ENCODE results near the gene ATP8A1. TPM values are rescaled to one million over a fixed set of nuclear protein-coding genes. Genes with fewer than 3 reads are reported as not detected.
"Not testable (repeated sequence)": the region's sequence is repeated elsewhere in the genome, so short reads cannot be mapped to it uniquely, and the experiment has no call there.

Gene ATP8A1
- total RNA-seq, 4 donors from 2014 or later, result 6.2 to 10.8 (median 7.1) TPM

GRCh38 chr4:42390622-42391354, 266.1 kb downstream of the ATP8A1 start:
- Histone ChIP-seq H3K4me3 (no peak overlapping the region), H3K9me3 (no peaks in the 10 kb centered on the region), H3K27ac (replicated peaks in 1 of 4) (no peak overlapping the region), H3K27me3 (peaks cover 0 to 7% (median 0%) of the 10 kb centered on the region in 4 donors), H3K4me1 (no peaks in the 10 kb centered on the region), H3K36me3 (no peaks in the 10 kb centered on the region)
- 59% methylated on average over 10 of the region's 10 CpGs for WGBS
- DNase-seq (ENCODE audit: extremely low spot score), result no peak
- intact Hi-C loops (cut with DNase I), result loop anchor here (10.0 kb wide), 1 partner anchor 124 kb away; no protein-coding TSS in a partner anchor
- TF ChIP-seq POLR2A (IDR thresholded peaks at IDR 0.05; ENCODE audit: low read depth) (no peak), POLR2AphosphoS5 (IDR thresholded peaks at IDR 0.05) (no peak), EP300 (IDR thresholded peaks at IDR 0.05) (no peak)
- TF ChIP-seq, protein P1, sequence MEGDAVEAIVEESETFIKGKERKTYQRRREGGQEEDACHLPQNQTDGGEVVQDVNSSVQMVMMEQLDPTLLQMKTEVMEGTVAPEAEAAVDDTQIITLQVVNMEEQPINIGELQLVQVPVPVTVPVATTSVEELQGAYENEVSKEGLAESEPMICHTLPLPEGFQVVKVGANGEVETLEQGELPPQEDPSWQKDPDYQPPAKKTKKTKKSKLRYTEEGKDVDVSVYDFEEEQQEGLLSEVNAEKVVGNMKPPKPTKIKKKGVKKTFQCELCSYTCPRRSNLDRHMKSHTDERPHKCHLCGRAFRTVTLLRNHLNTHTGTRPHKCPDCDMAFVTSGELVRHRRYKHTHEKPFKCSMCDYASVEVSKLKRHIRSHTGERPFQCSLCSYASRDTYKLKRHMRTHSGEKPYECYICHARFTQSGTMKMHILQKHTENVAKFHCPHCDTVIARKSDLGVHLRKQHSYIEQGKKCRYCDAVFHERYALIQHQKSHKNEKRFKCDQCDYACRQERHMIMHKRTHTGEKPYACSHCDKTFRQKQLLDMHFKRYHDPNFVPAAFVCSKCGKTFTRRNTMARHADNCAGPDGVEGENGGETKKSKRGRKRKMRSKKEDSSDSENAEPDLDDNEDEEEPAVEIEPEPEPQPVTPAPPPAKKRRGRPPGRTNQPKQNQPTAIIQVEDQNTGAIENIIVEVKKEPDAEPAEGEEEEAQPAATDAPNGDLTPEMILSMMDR (IDR thresholded peaks at IDR 0.05), result no peak

- H3K4me3 ChIP-seq, result no peak overlapping the region
- no peak for DNase-seq (ENCODE audit: extremely low spot score)
- H3K36me3 ChIP-seq, result no peaks in the 10 kb centered on the region
- H3K27me3 ChIP-seq, result no peaks in the 10 kb centered on the region
- TF ChIP-seq POLR2AphosphoS5 (IDR thresholded peaks at IDR 0.05) (no peak), EP300 (IDR thresholded peaks at IDR 0.05) (no peak), POLR2A (IDR thresholded peaks at IDR 0.05; ENCODE audit: low read depth) (no peak)
- TF ChIP-seq, protein P1 (IDR thresholded peaks at IDR 0.05), result no peak
- H3K27ac ChIP-seq (replicated peaks in 1 of 4), result no peak overlapping the region
- no peaks in the 10 kb centered on the region for H3K9me3 ChIP-seq
- intact Hi-C loops (cut with DNase I), result no loop called here
- no peaks in the 10 kb centered on the region for H3K4me1 ChIP-seq
- WGBS, result 88% methylated on average over 1 of the region's 1 CpG
Measured at GRCh38 chr4:42385516-42385915, 271.4 kb downstream of the ATP8A1 start.

DNA sequence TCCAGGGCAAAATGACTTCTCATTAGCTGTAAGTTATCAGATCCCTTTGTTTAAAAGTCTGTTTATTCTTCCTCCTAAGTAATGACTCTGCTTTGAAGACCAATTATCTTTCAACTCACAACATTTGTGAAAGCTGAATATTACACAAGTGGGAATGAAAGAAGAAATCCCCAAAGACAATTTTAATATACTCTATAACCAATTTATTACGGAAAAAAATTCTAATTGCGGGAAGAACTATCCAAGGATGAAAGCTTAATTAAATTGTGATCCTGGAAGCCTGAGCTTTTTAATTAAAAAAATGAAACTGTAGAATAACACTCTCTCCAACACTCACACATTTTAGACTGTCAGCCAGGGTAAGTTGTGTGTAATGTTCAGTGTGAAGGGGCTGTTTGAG, 275.2 kb downstream of the ATP8A1 start:
- Histone ChIP-seq H3K36me3 (no peaks in the 10 kb centered on the region), H3K4me3 (no peak overlapping the region)

DNA sequence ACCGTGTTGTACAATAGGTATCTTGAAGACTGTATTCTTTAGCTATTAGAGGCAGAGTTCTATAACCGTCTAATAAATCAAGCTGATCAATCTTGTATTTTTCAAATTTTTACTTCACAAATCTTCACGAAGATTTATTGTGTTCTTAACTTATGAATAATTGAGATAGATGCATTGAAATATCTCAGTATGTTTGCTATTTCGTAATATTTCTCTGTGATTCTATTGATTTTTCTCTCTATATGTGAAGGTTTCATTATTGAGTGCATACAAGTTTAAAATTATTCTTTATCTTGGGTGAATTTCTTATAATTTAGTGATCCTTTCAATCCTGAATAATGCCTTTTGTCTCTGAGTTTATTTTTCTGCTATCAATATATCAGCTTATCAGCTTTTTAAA, 279.4 kb downstream of the ATP8A1 start:
- Histone ChIP-seq H3K27me3 (no peaks in the 10 kb centered on the region), H3K4me3 (no peak overlapping the region), H3K4me1 (no peaks in the 10 kb centered on the region), H3K27ac (replicated peaks in 1 of 4) (no peak overlapping the region), H3K9me3 (peaks cover 0 to 5% (median 0%) of the 10 kb centered on the region in 4 donors), H3K36me3 (no peaks in the 10 kb centered on the region)
- WGBS, result 90% methylated on average over 4 of the region's 4 CpGs
- intact Hi-C loops (cut with DNase I), result no loop called here
- TF ChIP-seq, protein P1 (IDR thresholded peaks at IDR 0.05), result no peak
- no peak for TF ChIP-seq EP300 (IDR thresholded peaks at IDR 0.05)
- no peak for TF ChIP-seq POLR2A (IDR thresholded peaks at IDR 0.05; ENCODE audit: low read depth)
- TF ChIP-seq POLR2AphosphoS5 (IDR thresholded peaks at IDR 0.05), result no peak
- no peak for DNase-seq (ENCODE audit: extremely low spot score)

More for the DNA sequence above, 275.2 kb downstream of the ATP8A1 start:
- intact Hi-C loops (cut with DNase I), result no loop called here
- Histone ChIP-seq H3K4me1 (no peaks in the 10 kb centered on the region), H3K27me3 (no peaks in the 10 kb centered on the region), H3K9me3 (peaks cover 0 to 5% (median 0%) of the 10 kb centered on the region in 4 donors), H3K27ac (replicated peaks in 1 of 4) (no peak overlapping the region)
- TF ChIP-seq, protein P1 (IDR thresholded peaks at IDR 0.05), result no peak
- no peak for TF ChIP-seq POLR2AphosphoS5 (IDR thresholded peaks at IDR 0.05)
- TF ChIP-seq POLR2A (IDR thresholded peaks at IDR 0.05; ENCODE audit: low read depth), result no peak
- no peak for TF ChIP-seq EP300 (IDR thresholded peaks at IDR 0.05)
- 93% methylated on average over 2 of the region's 2 CpGs for WGBS
- DNase-seq (ENCODE audit: extremely low spot score), result no peak

DNA sequence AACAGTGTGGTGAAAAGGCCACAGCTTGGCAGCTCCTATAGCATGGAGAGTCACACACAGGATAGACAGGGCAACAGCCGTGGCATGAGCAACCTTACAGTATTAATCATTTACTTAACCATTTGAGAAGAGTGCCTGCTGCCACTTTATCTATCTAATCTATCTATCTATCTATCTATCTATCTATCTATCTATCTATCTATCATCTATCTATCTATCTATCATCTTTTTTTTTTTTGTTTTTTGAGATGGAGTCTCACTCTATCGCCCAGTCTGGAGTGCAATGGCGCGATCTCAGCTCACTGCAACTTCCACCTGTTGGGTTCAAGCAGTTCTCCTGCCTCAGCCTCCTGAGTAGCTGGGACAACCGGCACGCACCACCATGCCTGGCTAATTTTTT, 284.6 kb downstream of the ATP8A1 start:
- intact Hi-C loops (cut with DNase I); H3K27ac ChIP-seq (replicated peaks in 1 of 4): not testable (repeated sequence)

More for the DNA sequence above, 284.6 kb downstream of the ATP8A1 start:
- H3K4me3 ChIP-seq; H3K4me1 ChIP-seq; H3K9me3 ChIP-seq; DNase-seq (ENCODE audit: extremely low spot score); H3K36me3 ChIP-seq; H3K27me3 ChIP-seq: not testable (repeated sequence)
- WGBS, result 94% methylated on average over 6 of the region's 6 CpGs

Measured in esophagus muscularis mucosa (tissue), 4 donors.